ENCODE data around the gene PHETA1.
"Not testable (repeated sequence)": the region's sequence is repeated elsewhere in the genome, so short reads cannot be mapped to it uniquely, and the experiment has no call there.

PHETA1 gene

GRCh38 chr12:111349748-111350520 lies 19.0 kb downstream of the PHETA1 start:
- no peak overlapping the region for H3K27ac ChIP-seq (ENCODE audit: insufficient read depth, low read depth, low read length, poor library complexity, severe bottlenecking)
- H3K36me3 ChIP-seq (ENCODE audit: control insufficient read depth, insufficient read depth, low read length), result no peaks in the 10 kb centered on the region
- H3K4me3 ChIP-seq (ENCODE audit: insufficient read depth, low read depth, low read length), result no peak overlapping the region
- no peaks in the 10 kb centered on the region for H3K4me1 ChIP-seq (ENCODE audit: control insufficient read depth, insufficient read depth, low read length)
- H3K27me3 ChIP-seq (ENCODE audit: control insufficient read depth, insufficient read depth, low read length, poor library complexity, severe bottlenecking), result no peaks in the 10 kb centered on the region
- 92 to 97% methylated on average over 15 to 17 of the region's 17 CpGs for WGBS, 2 experiments
- H3K9me3 ChIP-seq (ENCODE audit: control insufficient read depth, low read length), result no peaks in the 10 kb centered on the region

- Histone ChIP-seq H3K4me1 (ENCODE audit: control insufficient read depth, insufficient read depth, low read length) (no peaks in the 10 kb centered on the region), H3K27me3 (ENCODE audit: control insufficient read depth, insufficient read depth, low read length, poor library complexity, severe bottlenecking) (no peaks in the 10 kb centered on the region), H3K36me3 (ENCODE audit: control insufficient read depth, insufficient read depth, low read length) (no peaks in the 10 kb centered on the region), H3K9me3 (ENCODE audit: control insufficient read depth, low read length) (no peaks in the 10 kb centered on the region), H3K27ac (ENCODE audit: insufficient read depth, low read depth, low read length, poor library complexity, severe bottlenecking) (no peak overlapping the region), H3K4me3 (ENCODE audit: insufficient read depth, low read depth, low read length) (no peak overlapping the region)
- WGBS, 2 experiments, result 93 to 95% methylated on average over 11 of the region's 11 CpGs
Observed at GRCh38 chr12:111349101-111349747, 19.7 kb downstream of the PHETA1 start.

- Histone ChIP-seq H3K27ac (ENCODE audit: insufficient read depth, low read depth, low read length, poor library complexity, severe bottlenecking) (no peak overlapping the region), H3K4me3 (ENCODE audit: insufficient read depth, low read depth, low read length) (no peak overlapping the region), H3K9me3 (ENCODE audit: control insufficient read depth, low read length) (no peaks in the 10 kb centered on the region), H3K27me3 (ENCODE audit: control insufficient read depth, insufficient read depth, low read length, poor library complexity, severe bottlenecking) (no peaks in the 10 kb centered on the region), H3K4me1 (ENCODE audit: control insufficient read depth, insufficient read depth, low read length) (no peaks in the 10 kb centered on the region), H3K36me3 (ENCODE audit: control insufficient read depth, insufficient read depth, low read length) (no peaks in the 10 kb centered on the region)
- 94 to 96% methylated on average over 18 of the region's 18 CpGs for WGBS, 2 experiments
Observed at GRCh38 chr12:111347891-111348644, 20.8 kb downstream of the PHETA1 start.

GRCh38 chr12:111344254-111344875 lies 24.5 kb downstream of the PHETA1 start:
- Histone ChIP-seq H3K27ac (ENCODE audit: insufficient read depth, low read depth, low read length, poor library complexity, severe bottlenecking) (no peak overlapping the region), H3K4me3 (ENCODE audit: insufficient read depth, low read depth, low read length) (no peak overlapping the region), H3K9me3 (ENCODE audit: control insufficient read depth, low read length) (no peaks in the 10 kb centered on the region), H3K36me3 (ENCODE audit: control insufficient read depth, insufficient read depth, low read length) (no peaks in the 10 kb centered on the region), H3K27me3 (ENCODE audit: control insufficient read depth, insufficient read depth, low read length, poor library complexity, severe bottlenecking) (no peaks in the 10 kb centered on the region), H3K4me1 (ENCODE audit: control insufficient read depth, insufficient read depth, low read length) (no peaks in the 10 kb centered on the region)
- 87 to 96% methylated on average over 2 to 4 of the region's 4 CpGs for WGBS, 2 experiments

GRCh38 chr12:111343181-111343580 lies 25.7 kb downstream of the PHETA1 start:
- Histone ChIP-seq H3K4me1 (ENCODE audit: control insufficient read depth, insufficient read depth, low read length) (no peaks in the 10 kb centered on the region), H3K36me3 (ENCODE audit: control insufficient read depth, insufficient read depth, low read length) (no peaks in the 10 kb centered on the region), H3K4me3 (ENCODE audit: insufficient read depth, low read depth, low read length) (no peak overlapping the region), H3K27me3 (ENCODE audit: control insufficient read depth, insufficient read depth, low read length, poor library complexity, severe bottlenecking) (no peaks in the 10 kb centered on the region), H3K27ac (ENCODE audit: insufficient read depth, low read depth, low read length, poor library complexity, severe bottlenecking) (no peak overlapping the region), H3K9me3 (ENCODE audit: control insufficient read depth, low read length) (no peaks in the 10 kb centered on the region)
- WGBS, 2 experiments, result 84 to 89% methylated on average over 1 of the region's 1 CpG

- no peaks in the 10 kb centered on the region for H3K27me3 ChIP-seq (ENCODE audit: control insufficient read depth, insufficient read depth, low read length, poor library complexity, severe bottlenecking)
- H3K36me3 ChIP-seq (ENCODE audit: control insufficient read depth, insufficient read depth, low read length), result no peaks in the 10 kb centered on the region
- H3K4me3 ChIP-seq (ENCODE audit: insufficient read depth, low read depth, low read length), result no peak overlapping the region
- H3K4me1 ChIP-seq (ENCODE audit: control insufficient read depth, insufficient read depth, low read length), result no peaks in the 10 kb centered on the region
- H3K9me3 ChIP-seq (ENCODE audit: control insufficient read depth, low read length), result no peaks in the 10 kb centered on the region
- H3K27ac ChIP-seq (ENCODE audit: insufficient read depth, low read depth, low read length, poor library complexity, severe bottlenecking), result no peak overlapping the region
- WGBS, 2 experiments, result 93 to 94% methylated on average over 8 of the region's 8 CpGs
Observed at GRCh38 chr12:111342376-111342775, 26.5 kb downstream of the PHETA1 start.

- Histone ChIP-seq H3K27ac (ENCODE audit: insufficient read depth, low read depth, low read length, poor library complexity, severe bottlenecking) (no peak overlapping the region), H3K27me3 (ENCODE audit: control insufficient read depth, insufficient read depth, low read length, poor library complexity, severe bottlenecking) (no peaks in the 10 kb centered on the region), H3K4me1 (ENCODE audit: control insufficient read depth, insufficient read depth, low read length) (no peaks in the 10 kb centered on the region), H3K4me3 (ENCODE audit: insufficient read depth, low read depth, low read length) (no peak overlapping the region), H3K36me3 (ENCODE audit: control insufficient read depth, insufficient read depth, low read length) (no peaks in the 10 kb centered on the region), H3K9me3 (ENCODE audit: control insufficient read depth, low read length) (no peaks in the 10 kb centered on the region)
- 90 to 92% methylated on average over 20 of the region's 20 CpGs for WGBS, 2 experiments
Observed at GRCh38 chr12:111341426-111342065, 27.3 kb downstream of the PHETA1 start.

GRCh38 chr12:111340680-111341079 lies 28.2 kb downstream of the PHETA1 start:
- not testable (repeated sequence) for H3K36me3 ChIP-seq (ENCODE audit: control insufficient read depth, insufficient read depth, low read length); H3K27ac ChIP-seq (ENCODE audit: insufficient read depth, low read depth, low read length, poor library complexity, severe bottlenecking); H3K4me3 ChIP-seq (ENCODE audit: insufficient read depth, low read depth, low read length); H3K4me1 ChIP-seq (ENCODE audit: control insufficient read depth, insufficient read depth, low read length); H3K9me3 ChIP-seq (ENCODE audit: control insufficient read depth, low read length); H3K27me3 ChIP-seq (ENCODE audit: control insufficient read depth, insufficient read depth, low read length, poor library complexity, severe bottlenecking)
- 95% methylated on average over 8 of the region's 8 CpGs for WGBS, 2 experiments

- no peak overlapping the region for H3K4me3 ChIP-seq (ENCODE audit: insufficient read depth, low read depth, low read length)
- no peaks in the 10 kb centered on the region for H3K9me3 ChIP-seq (ENCODE audit: control insufficient read depth, low read length)
- 91 to 92% methylated on average over 1 of the region's 1 CpG for WGBS, 2 experiments
- H3K4me1 ChIP-seq (ENCODE audit: control insufficient read depth, insufficient read depth, low read length), result no peaks in the 10 kb centered on the region
- no peaks in the 10 kb centered on the region for H3K36me3 ChIP-seq (ENCODE audit: control insufficient read depth, insufficient read depth, low read length)
- H3K27ac ChIP-seq (ENCODE audit: insufficient read depth, low read depth, low read length, poor library complexity, severe bottlenecking), result no peak overlapping the region
- no peaks in the 10 kb centered on the region for H3K27me3 ChIP-seq (ENCODE audit: control insufficient read depth, insufficient read depth, low read length, poor library complexity, severe bottlenecking)
Observed at GRCh38 chr12:111340231-111340630, 28.7 kb downstream of the PHETA1 start.
